ENCODE measurements around the gene MGMT.

DNA sequence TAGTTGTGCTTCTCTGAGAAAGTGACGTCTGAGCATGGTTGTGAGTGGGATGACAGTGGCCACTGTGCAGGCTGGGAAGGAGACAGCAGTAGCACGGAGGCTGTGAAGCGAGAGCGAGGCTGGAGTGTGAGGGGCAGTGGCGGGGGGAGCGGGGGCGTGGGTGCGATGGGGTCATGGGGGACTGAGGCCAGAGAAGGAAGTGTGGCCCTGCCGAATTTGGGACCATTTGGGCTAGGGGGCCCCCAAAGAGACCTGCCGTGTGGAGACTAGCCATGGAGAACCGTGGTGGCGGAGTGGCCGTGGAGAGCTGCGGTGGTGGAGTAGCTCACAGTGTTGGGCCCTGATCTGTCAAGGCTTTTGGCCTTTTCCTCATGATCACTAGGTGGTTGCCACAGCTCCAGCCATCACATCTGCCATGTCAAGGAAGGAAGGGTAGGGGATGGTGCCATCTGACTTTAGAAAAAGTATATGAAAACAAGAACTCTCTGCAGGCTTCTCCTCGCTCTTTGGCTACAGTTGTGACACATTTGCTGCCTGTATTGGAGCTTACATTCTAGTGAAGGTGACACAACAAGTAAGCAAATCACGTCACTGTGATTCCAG lies 61.4 kb downstream of the MGMT start:
- TF ChIP-seq NANOG (IDR thresholded peaks at IDR 0.05; ENCODE audit: borderline replicate concordance) (no peak), POLR2AphosphoS5 (IDR thresholded peaks at IDR 0.05; ENCODE audit: low read depth) (no peak), EZH2phosphoT487 (IDR thresholded peaks at IDR 0.05; ENCODE audit: unreplicated experiment) (no peak), EZH2 (IDR thresholded peaks at IDR 0.05; ENCODE audit: low read depth, unreplicated experiment) (no peak), CREB1 (CRISPR knock-in tag; IDR thresholded peaks at IDR 0.05; ENCODE audit: low read depth) (no peak), STAT1 (IDR thresholded peaks at IDR 0.05; ENCODE audit: unreplicated experiment) (no peak)
- TF ChIP-seq, protein P1, sequence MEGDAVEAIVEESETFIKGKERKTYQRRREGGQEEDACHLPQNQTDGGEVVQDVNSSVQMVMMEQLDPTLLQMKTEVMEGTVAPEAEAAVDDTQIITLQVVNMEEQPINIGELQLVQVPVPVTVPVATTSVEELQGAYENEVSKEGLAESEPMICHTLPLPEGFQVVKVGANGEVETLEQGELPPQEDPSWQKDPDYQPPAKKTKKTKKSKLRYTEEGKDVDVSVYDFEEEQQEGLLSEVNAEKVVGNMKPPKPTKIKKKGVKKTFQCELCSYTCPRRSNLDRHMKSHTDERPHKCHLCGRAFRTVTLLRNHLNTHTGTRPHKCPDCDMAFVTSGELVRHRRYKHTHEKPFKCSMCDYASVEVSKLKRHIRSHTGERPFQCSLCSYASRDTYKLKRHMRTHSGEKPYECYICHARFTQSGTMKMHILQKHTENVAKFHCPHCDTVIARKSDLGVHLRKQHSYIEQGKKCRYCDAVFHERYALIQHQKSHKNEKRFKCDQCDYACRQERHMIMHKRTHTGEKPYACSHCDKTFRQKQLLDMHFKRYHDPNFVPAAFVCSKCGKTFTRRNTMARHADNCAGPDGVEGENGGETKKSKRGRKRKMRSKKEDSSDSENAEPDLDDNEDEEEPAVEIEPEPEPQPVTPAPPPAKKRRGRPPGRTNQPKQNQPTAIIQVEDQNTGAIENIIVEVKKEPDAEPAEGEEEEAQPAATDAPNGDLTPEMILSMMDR (conservative IDR thresholded peaks at IDR 0.05; ENCODE audit: low read depth in 2 of 2), result no peak
- TF ChIP-seq, protein P2, sequence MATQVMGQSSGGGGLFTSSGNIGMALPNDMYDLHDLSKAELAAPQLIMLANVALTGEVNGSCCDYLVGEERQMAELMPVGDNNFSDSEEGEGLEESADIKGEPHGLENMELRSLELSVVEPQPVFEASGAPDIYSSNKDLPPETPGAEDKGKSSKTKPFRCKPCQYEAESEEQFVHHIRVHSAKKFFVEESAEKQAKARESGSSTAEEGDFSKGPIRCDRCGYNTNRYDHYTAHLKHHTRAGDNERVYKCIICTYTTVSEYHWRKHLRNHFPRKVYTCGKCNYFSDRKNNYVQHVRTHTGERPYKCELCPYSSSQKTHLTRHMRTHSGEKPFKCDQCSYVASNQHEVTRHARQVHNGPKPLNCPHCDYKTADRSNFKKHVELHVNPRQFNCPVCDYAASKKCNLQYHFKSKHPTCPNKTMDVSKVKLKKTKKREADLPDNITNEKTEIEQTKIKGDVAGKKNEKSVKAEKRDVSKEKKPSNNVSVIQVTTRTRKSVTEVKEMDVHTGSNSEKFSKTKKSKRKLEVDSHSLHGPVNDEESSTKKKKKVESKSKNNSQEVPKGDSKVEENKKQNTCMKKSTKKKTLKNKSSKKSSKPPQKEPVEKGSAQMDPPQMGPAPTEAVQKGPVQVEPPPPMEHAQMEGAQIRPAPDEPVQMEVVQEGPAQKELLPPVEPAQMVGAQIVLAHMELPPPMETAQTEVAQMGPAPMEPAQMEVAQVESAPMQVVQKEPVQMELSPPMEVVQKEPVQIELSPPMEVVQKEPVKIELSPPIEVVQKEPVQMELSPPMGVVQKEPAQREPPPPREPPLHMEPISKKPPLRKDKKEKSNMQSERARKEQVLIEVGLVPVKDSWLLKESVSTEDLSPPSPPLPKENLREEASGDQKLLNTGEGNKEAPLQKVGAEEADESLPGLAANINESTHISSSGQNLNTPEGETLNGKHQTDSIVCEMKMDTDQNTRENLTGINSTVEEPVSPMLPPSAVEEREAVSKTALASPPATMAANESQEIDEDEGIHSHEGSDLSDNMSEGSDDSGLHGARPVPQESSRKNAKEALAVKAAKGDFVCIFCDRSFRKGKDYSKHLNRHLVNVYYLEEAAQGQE (IDR thresholded peaks at IDR 0.05; ENCODE audit: unreplicated experiment), result no peak
